Liver (tissue), 9 donors: Measurements from ENCODE around the gene SGIP1. TPM values are rescaled to one million over a fixed set of nuclear protein-coding genes. Genes with fewer than 3 reads are reported as not detected.

Experiments used
- DNase-seq: peaks from one replicate; pipeline ENCODE4 v3.0.0-alpha.2; 2017; ENCODE audit warnings: low spot score
- H3K27ac ChIP-seq, 2 donors: one replicate each; pipeline ENCODE4 v1.7.0; 2013; ENCODE audit warnings: inconsistent platforms in 2 of 2, low read length in 2 of 2, control low read depth in 1 of 2, low read depth in 1 of 2, mild to moderate bottlenecking in 1 of 2
- H3K27me3 ChIP-seq, 4 donors: one replicate each; pipeline versions ENCODE4 v1.6.1 to v1.7.0; 2013; ENCODE audit warnings: low read length in 3 of 4, inconsistent platforms in 1 of 4, mild to moderate bottlenecking in 1 of 4, moderate library complexity in 1 of 4; ENCODE audit not compliant: control insufficient read depth in 4 of 4, insufficient read depth in 4 of 4
- H3K36me3 ChIP-seq, 4 donors: one replicate each; pipeline versions ENCODE4 v1.6.1 to v1.7.0; 2013; ENCODE audit warnings: low read length in 3 of 4, mild to moderate bottlenecking in 3 of 4, low read depth in 1 of 4, moderate library complexity in 1 of 4; ENCODE audit not compliant: control insufficient read depth in 4 of 4, insufficient read depth in 3 of 4
- H3K4me1 ChIP-seq, 4 donors: one replicate each; pipeline versions ENCODE4 v1.6.1 to v1.7.0; 2013; ENCODE audit warnings: low read length in 3 of 4, mild to moderate bottlenecking in 3 of 4, moderate library complexity in 1 of 4; ENCODE audit not compliant: control insufficient read depth in 4 of 4, insufficient read depth in 4 of 4
- H3K4me3 ChIP-seq, 3 donors: one replicate each; pipeline versions ENCODE4 v1.6.1 to v1.7.0; 2013; ENCODE audit warnings: low read length in 3 of 3, control low read depth in 1 of 3, low read depth in 1 of 3, mild to moderate bottlenecking in 1 of 3
- H3K9ac ChIP-seq, 2 donors: one replicate each; pipeline ENCODE4 v1.7.0; 2013; ENCODE audit warnings: low read length in 2 of 2, mild to moderate bottlenecking in 2 of 2, moderate library complexity in 2 of 2, control low read depth in 1 of 2, low read depth in 1 of 2
- H3K9me3 ChIP-seq, 4 donors: one replicate each; pipeline versions ENCODE4 v1.6.1 to v1.7.0; 2013; ENCODE audit warnings: low read length in 3 of 4; ENCODE audit not compliant: control insufficient read depth in 4 of 4
- ATF3 ChIP-seq: IDR thresholded peaks from 2 replicates; pipeline ENCODE4 v1.6.1; 2016; ENCODE audit warnings: antibody characterized with exemption
- CTCF ChIP-seq: fragments of 150-350 bp; IDR thresholded peaks from 2 replicates; pipeline ENCODE4 v1.5.1; 2017; ENCODE audit warnings: improper control_type of control experiment, low read depth, low read length; ENCODE audit not compliant: missing input control
- FOXA1 ChIP-seq: IDR thresholded peaks from 2 replicates; pipeline ENCODE4 v1.6.1; 2016; ENCODE audit warnings: antibody characterized with exemption
- FOXA2 ChIP-seq: IDR thresholded peaks from 2 replicates; pipeline ENCODE4 v1.6.1; 2016; ENCODE audit warnings: antibody characterized with exemption
- GABPA ChIP-seq, 2 donors: IDR thresholded peaks in 1 of 2; conservative IDR thresholded peaks in 1 of 2; 2 replicates each; pipeline ENCODE4 v1.6.1; 2016; ENCODE audit warnings: antibody characterized with exemption in 2 of 2, mild to moderate bottlenecking in 1 of 2, moderate library complexity in 1 of 2
- HNF4A ChIP-seq, 2 donors: conservative IDR thresholded peaks; 2 replicates each; pipeline ENCODE4 v1.6.1; 2016; ENCODE audit warnings: antibody characterized with exemption in 2 of 2, mild to moderate bottlenecking in 2 of 2
- HNF4G ChIP-seq: IDR thresholded peaks from 2 replicates; pipeline ENCODE4 v1.6.1; 2016; ENCODE audit warnings: antibody characterized with exemption
- JUND ChIP-seq, 2 donors: IDR thresholded peaks; 2 replicates each; pipeline ENCODE4 v1.6.1; 2016; ENCODE audit warnings: antibody characterized with exemption in 2 of 2
- NR2F2 ChIP-seq: IDR thresholded peaks from 2 replicates; pipeline ENCODE4 v1.6.1; 2016; ENCODE audit warnings: antibody characterized with exemption
- RAD21 ChIP-seq, 2 donors: IDR thresholded peaks; 2 replicates each; pipeline ENCODE4 v1.6.1; 2016; ENCODE audit warnings: antibody characterized with exemption in 2 of 2, mild to moderate bottlenecking in 2 of 2
- REST ChIP-seq: IDR thresholded peaks from 2 replicates; pipeline ENCODE4 v1.6.1; 2016; ENCODE audit warnings: antibody characterized with exemption, mild to moderate bottlenecking
- RXRA ChIP-seq, 2 donors: IDR thresholded peaks; 2 replicates each; pipeline ENCODE4 v1.6.1; 2017 to 2018; ENCODE audit warnings: antibody characterized with exemption in 2 of 2, mild to moderate bottlenecking in 1 of 2
- SP1 ChIP-seq: IDR thresholded peaks from 2 replicates; pipeline ENCODE4 v1.6.1; 2018; ENCODE audit warnings: antibody characterized with exemption, mild to moderate bottlenecking
- TAF1 ChIP-seq: conservative IDR thresholded peaks from 2 replicates; pipeline ENCODE4 v1.6.1; 2016; ENCODE audit warnings: antibody characterized with exemption, mild to moderate bottlenecking
- YY1 ChIP-seq: IDR thresholded peaks from 2 replicates; pipeline ENCODE4 v1.6.1; 2016; ENCODE audit warnings: antibody characterized with exemption, mild to moderate bottlenecking
- WGBS: extraction: QIAGEN DNeasy Blood & Tissue Kit; methylation state at CpG from one replicate; pipeline ENCODE4 v1.1.7; 2013; 5-methylcytosine and 5-hydroxymethylcytosine counted together
- polyA plus RNA-seq, 2 donors: library from polyadenylated mRNA; stranded (reverse) in 1 of 2; unstranded in 1 of 2; fragments of 200-250 nt in 1 of 2; fragments of >200 nt in 1 of 2; fragmentation: Nextera tagmentation in 1 of 2; extraction: Ambion mirVana in 1 of 2; gene quantifications; one replicate each; pipeline versions ENCODE4 v1.2.1 to v1.2.3, GENCODE V29; 2013 to 2015
- total RNA-seq, 2 donors: library from RNA; depleted of rRNA; stranded (reverse); fragments of >200 nt; gene quantifications; one replicate each; pipeline ENCODE4 v1.2.3, GENCODE V29; 2014
- donor health status: healthy.
- donor health status: healthy.
- donor health status: healthy.
- donor health status: healthy.
- donor health status: healthy.

SGIP1 gene
- total and polyA plus RNA-seq, 4 donors = 0.09 to 2.5 (median 0.38) TPM

- TF ChIP-seq CTCF = no peak
- TF ChIP-seq FOXA1 = no peak
Observed at GRCh38 chr1:66497910-66498309, 36.0 kb upstream of the SGIP1 start (continued).

GRCh38 chr1:66500301-66500700, 33.7 kb upstream of the SGIP1 start:
- TF ChIP-seq RAD21 (IDR thresholded peaks at IDR 0.05) = no peak
- TF ChIP-seq CTCF = no peak
- no peak for TF ChIP-seq RXRA (IDR thresholded peaks at IDR 0.05)
- no peak for TF ChIP-seq NR2F2
- no peak for TF ChIP-seq HNF4A (conservative IDR thresholded peaks at IDR 0.05)
- no peak for TF ChIP-seq FOXA2
- no peak for TF ChIP-seq REST
- no peak for TF ChIP-seq SP1
- no peak for TF ChIP-seq ATF3
- no peak for TF ChIP-seq TAF1
- TF ChIP-seq GABPA (IDR thresholded peaks at IDR 0.05 in 1 of 2, conservative IDR thresholded peaks at IDR 0.05 in 1 of 2) = no peak
- no peak for TF ChIP-seq JUND (IDR thresholded peaks at IDR 0.05)
- no peak for TF ChIP-seq YY1
- no peak for TF ChIP-seq HNF4G
- no peaks in the 10 kb centered on the region for H3K4me1 ChIP-seq
- H3K9me3 ChIP-seq = no peaks in the 10 kb centered on the region
- 77% methylated on average over 1 of the region's 1 CpG for WGBS
- no peaks in the 10 kb centered on the region for H3K36me3 ChIP-seq
- DNase-seq = no peak
- no peak overlapping the region for H3K27ac ChIP-seq
- H3K27me3 ChIP-seq = no peaks in the 10 kb centered on the region
- no peak overlapping the region for H3K4me3 ChIP-seq
- H3K9ac ChIP-seq = no peak overlapping the region
